SK-N-MC (cell line): ENCODE measurements around the gene ACOXL.

ENCODE experiments used
- DNase-seq: peaks from one replicate; pipeline ENCODE4 v3.0.0-alpha.2; 2011; ENCODE audit warnings: low read depth, low spot score
- H3K27ac ChIP-seq: fragments of 200-600 bp; sonication (generic); 2 replicates; pipeline ENCODE4 v1.5.1; 2016; ENCODE audit warnings: mixed run types
- H3K36me3 ChIP-seq: fragments of 200-600 bp; sonication (generic); 2 replicates; pipeline ENCODE4 v1.6.1; 2017; ENCODE audit warnings: antibody characterized with exemption, low read length, mixed read lengths; ENCODE audit not compliant: insufficient read depth
- H3K4me3 ChIP-seq: fragments of 200-600 bp; sonication (generic); 2 replicates; pipeline ENCODE4 v1.5.1; 2016
- H3K9ac ChIP-seq: fragments of 200-600 bp; sonication (generic); 2 replicates; pipeline ENCODE4 v1.8.0; 2017; ENCODE audit warnings: mixed run types, mixed read lengths; ENCODE audit not compliant: insufficient read length
- H3K9me3 ChIP-seq: fragments of 200-600 bp; sonication (generic); 2 replicates; pipeline ENCODE4 v1.6.1; 2017; ENCODE audit warnings: low read depth, mild to moderate bottlenecking, antibody characterized with exemption, low read length, moderate library complexity, mixed read lengths
- EZH2 ChIP-seq: fragments of 200-600 bp; sonication (generic); IDR thresholded peaks from one replicate; pipeline ENCODE4 v1.6.1; 2017; ENCODE audit warnings: antibody characterized with exemption
- FOXP2 ChIP-seq: optimal IDR thresholded peaks from 2 replicates; pipeline ENCODE3; 2011; ENCODE audit warnings: mild to moderate bottlenecking, moderate library complexity; ENCODE audit not compliant: insufficient read depth; ENCODE audit errors: extremely low read length, control extremely low read depth
- POLR2AphosphoS5 ChIP-seq: IDR thresholded peaks from 2 replicates; pipeline ENCODE4 v1.6.1; 2012; ENCODE audit warnings: mild to moderate bottlenecking, low read depth, low read length, borderline replicate concordance

ACOXL gene

DNA sequence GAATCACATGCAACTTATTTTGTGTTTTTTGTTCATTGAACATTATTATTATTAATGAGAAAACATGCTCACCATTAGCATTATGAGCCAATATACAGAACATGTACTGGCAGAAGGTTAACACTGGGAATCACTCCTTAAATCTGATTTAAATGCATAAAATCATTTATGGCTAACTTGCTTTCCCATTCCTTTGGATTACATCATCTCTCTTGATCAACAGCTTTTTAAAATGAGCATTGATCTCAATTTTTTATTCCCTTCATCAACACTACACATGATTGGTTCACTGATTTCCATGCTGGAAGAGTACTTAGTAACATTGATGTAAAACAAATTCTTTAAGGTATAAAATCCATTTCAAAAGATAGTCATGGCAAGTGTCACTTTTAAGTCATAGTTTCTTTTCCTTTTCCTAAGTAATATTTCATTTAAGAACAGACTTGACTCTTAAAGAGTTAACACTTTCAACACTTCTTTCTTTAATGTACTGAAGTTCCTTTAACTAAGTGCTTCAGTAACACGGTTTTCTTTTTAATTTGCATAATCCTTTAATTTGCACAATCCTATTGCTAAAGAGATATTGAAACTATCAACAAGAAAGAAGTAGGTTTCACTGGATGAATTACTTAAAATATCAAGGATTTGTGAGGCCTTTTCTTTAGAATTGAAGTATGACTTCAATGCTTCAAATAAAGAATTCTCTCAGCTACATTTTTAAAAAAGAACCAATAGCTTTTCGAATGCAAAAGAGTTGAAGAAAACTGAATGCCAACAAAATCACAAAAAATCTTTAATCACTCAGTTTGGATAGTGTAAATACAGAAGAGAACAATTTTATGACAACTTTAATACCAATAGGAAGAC, 29.6 kb upstream of the ACOXL start:
- TF ChIP-seq FOXP2 (no peak), POLR2AphosphoS5 (no peak), EZH2 (no peak)
- no peak for DNase-seq
- Histone ChIP-seq H3K9ac (no peak overlapping the region), H3K9me3 (no peaks in the 10 kb centered on the region), H3K4me3 (no peak overlapping the region), H3K27ac (no peak overlapping the region), H3K36me3 (no peaks in the 10 kb centered on the region)

DNA sequence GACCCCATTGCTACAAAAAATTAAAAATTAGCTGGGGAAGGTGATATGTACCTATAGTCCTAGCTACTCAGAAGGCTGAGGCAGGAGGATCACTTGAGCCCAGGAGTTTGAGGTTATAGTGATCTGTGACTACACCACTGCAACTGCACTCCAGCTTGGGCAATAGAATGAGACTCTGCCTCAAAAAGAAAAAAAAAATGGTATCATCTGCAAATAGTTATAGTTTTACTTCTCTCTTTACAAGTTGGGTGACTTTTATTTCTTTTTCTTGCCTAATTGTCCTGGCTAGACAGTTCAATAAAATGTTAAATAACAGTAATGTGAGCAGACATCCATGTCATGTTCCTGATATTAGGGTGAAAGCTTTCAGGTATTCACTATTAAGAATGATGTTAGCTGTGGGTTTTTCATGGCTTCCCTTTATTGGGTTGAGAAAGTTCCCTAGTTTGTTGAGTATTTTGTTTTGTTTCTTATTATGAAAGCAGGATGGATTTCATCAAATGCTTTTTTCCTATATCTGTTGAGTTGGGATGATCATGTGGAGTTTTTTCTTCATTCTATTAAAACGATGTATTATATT, 24.9 kb upstream of the ACOXL start:
- no peak overlapping the region for H3K9ac ChIP-seq
- no peak overlapping the region for H3K4me3 ChIP-seq
- TF ChIP-seq POLR2AphosphoS5 (no peak), FOXP2 (no peak), EZH2 (no peak)
- H3K27ac ChIP-seq: no peak overlapping the region
- no peaks in the 10 kb centered on the region for H3K36me3 ChIP-seq
- H3K9me3 ChIP-seq: no peaks in the 10 kb centered on the region
- DNase-seq: no peak

DNA sequence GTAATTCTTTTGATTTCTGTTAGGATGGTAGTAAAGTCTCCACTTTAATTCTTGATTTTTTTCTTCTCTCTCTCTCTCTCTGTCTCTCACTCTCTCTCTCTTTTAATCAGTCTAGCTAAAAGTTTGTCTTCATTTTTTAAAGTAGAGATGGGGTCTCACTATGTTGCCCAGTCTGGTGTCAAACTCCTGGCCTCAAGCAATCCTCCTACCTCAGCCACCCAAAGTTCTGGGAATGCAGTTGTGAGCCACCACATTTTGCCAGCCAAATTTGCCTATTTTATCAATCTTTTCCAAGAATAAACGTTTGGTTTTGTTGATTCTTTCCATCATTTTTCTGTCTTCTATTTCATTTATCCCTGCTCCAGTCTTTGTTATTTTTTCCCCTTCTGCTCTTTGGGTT, 23.9 kb upstream of the ACOXL start:
- TF ChIP-seq FOXP2: no peak
- TF ChIP-seq EZH2: no peak
- no peak for TF ChIP-seq POLR2AphosphoS5
- H3K9ac ChIP-seq: no peak overlapping the region
- H3K36me3 ChIP-seq: no peaks in the 10 kb centered on the region
- DNase-seq: no peak
- no peaks in the 10 kb centered on the region for H3K9me3 ChIP-seq
- H3K27ac ChIP-seq: no peak overlapping the region
- no peak overlapping the region for H3K4me3 ChIP-seq

DNA sequence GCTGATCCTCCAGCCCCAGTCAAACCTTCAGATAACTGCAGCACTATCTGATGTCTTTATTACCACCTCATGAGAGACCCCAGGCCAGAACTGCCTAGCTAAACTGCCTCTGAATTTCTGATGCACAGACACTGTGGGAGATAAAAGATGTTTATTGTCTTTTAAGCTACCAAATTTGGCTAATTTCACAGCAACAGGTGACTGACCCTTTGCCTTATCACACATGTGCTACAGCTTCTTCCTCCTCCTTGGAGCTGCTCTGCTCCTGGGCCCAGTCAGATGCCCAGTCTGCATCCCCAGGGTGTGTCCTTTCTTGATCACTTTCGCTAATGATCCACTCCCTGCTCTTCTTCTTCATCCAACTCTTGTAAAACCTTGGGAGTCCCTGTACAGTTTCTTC, 19.6 kb upstream of the ACOXL start:
- no peaks in the 10 kb centered on the region for H3K9me3 ChIP-seq
- H3K27ac ChIP-seq: no peak overlapping the region
- TF ChIP-seq EZH2: no peak
- TF ChIP-seq FOXP2: no peak
- no peak for TF ChIP-seq POLR2AphosphoS5

DNA sequence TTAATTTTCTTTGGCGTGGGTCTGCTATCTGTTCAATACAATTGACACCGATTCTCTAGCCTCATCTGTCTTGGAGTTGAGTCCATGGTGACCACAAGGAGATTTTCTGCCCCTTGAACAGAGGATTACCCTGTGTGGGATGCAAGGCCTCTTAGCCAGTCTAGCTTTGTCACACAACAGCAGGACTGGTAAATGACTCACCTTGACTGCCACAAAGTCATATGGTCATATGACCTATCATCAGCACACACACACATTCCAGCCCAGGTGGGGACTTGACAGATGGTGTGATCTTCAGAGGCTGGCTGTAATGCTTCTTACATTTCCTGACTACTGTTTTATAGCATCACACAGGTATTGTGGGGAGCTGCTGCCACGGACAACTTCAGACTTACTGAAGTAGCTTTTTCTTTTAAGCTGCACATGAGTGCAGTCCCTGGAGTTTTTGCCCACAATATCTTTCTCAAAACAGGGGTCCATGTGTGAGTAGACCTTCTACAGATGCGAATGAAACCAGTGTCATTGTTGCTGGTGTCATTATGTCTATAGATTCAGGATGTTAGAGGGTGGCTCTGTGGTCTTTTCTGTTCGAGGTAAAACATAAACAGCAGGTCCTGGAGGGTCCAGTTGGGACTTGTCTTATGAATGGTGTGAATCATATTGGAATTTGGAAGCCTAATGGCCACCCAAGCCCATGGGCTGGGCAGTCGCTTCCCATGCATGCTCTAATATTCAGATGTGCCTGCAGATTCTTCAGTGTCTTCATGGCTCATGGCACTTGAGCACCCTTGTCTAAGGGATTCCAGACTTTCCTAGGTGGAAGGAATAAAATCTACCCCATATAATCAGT, 18.6 kb upstream of the ACOXL start:
- TF ChIP-seq EZH2 (no peak), POLR2AphosphoS5 (no peak), FOXP2 (no peak)
- Histone ChIP-seq H3K9me3 (no peaks in the 10 kb centered on the region), H3K9ac (no peak overlapping the region), H3K27ac (no peak overlapping the region), H3K36me3 (no peaks in the 10 kb centered on the region), H3K4me3 (no peak overlapping the region)
- DNase-seq: no peak

More for the DNA sequence above, 19.6 kb upstream of the ACOXL start:
- H3K36me3 ChIP-seq: no peaks in the 10 kb centered on the region
- no peak overlapping the region for H3K4me3 ChIP-seq
- H3K9ac ChIP-seq: no peak overlapping the region
- no peak for DNase-seq

DNA sequence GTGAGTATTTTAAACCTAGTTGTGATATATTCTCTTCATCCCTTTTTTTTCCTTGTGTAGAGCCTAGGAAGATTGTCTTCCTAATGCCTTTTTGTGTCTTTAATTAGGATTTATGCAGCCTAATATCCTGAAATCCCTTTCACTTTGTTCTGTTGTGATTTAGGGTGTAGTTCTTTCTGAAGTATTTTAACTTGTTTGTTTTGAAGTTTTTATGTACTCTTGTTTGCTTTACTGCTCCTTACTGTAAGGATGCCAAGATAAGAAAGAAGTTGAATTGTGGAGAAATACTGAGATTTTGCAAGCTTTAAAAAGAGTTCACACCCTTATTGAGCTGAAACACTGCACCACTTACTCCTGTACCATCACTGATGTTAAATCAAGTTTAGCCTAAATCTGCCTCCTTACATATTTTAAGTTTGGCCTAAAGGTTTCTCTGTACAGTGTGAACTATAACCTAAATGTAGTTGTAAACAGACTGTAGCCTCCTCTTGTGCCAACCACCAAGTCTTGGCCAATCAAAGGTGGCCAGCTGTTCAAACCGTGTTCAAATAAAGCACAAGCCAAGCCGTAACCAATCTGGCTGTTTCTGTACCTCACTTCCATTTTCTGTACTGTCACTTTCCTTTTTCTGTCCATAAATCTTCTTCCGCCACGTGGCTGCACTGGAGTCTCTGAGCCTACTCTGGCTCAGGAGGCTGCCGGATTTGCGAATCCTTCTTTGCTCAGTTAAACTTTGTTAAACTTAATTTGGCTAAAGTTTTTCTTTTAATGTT, 17.7 kb upstream of the ACOXL start:
- no peaks in the 10 kb centered on the region for H3K36me3 ChIP-seq
- TF ChIP-seq EZH2: no peak
- TF ChIP-seq POLR2AphosphoS5: no peak
- TF ChIP-seq FOXP2: no peak
- H3K9ac ChIP-seq: no peak overlapping the region
- no peaks in the 10 kb centered on the region for H3K9me3 ChIP-seq
- no peak overlapping the region for H3K4me3 ChIP-seq
- no peak for DNase-seq
- H3K27ac ChIP-seq: no peak overlapping the region

DNA sequence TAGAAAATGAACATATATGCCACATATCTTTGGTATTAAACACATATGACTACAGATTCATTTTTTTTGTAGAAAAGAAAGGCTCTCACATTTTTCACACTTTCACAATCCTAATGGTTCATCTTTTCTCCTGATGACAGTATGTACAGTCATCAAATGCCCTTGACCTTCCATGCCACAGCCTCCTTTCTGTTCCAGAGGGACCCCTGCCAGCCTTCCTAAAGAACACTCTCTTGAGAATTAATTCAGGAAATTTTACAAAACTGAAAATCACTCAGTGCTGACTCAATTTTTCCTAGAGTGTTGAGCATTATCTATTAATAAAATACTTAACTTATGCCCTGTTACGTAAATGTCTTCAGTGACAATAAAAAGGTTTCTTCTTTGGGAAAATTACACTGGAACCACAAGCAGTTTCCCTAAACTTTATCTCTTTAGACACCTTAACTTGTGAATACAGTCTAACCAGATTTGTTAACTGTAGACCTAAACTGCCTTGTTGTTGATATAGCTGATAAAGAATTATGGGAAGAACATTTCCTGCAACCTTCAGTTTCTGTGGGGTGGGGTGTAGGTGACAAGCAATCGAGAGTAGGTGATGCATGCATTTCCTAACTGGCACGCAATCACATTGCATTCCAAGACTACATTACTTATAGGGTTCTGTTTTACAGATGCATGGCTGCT, 15.3 kb upstream of the ACOXL start:
- Histone ChIP-seq H3K9me3 (no peaks in the 10 kb centered on the region), H3K4me3 (no peak overlapping the region), H3K27ac (no peak overlapping the region), H3K36me3 (no peaks in the 10 kb centered on the region), H3K9ac (no peak overlapping the region)
- no peak for DNase-seq
- TF ChIP-seq EZH2 (no peak), FOXP2 (no peak), POLR2AphosphoS5 (no peak)
